OCI-LY7 (cell line): ENCODE data around the gene GLIS1. TPM values are rescaled to one million over a fixed set of nuclear protein-coding genes. Genes with fewer than 3 reads are reported as not detected.

Experiments used
- BruUV-seq: library from RNA; stranded (reverse); fragments of 400-500 nt; replicated peaks from 2 replicates; lab custom pipeline; 2021; lab: Mats Ljungman, UMichigan
- CTCF ChIA-PET: fragments of 300-600 bp; sonication (Branson Sonifier 250); formaldehyde crosslinking; loops from one replicate; lab custom pipeline; 2022; ENCODE audit warnings: antibody characterized with exemption; ENCODE audit not compliant: unreplicated experiment; lab: Charles Lee
- POLR2A ChIA-PET: fragments of 300-600 bp; sonication (Branson Sonifier 250); formaldehyde crosslinking; loops from one replicate; lab custom pipeline; 2022; ENCODE audit warnings: antibody characterized with exemption; lab: Charles Lee
- DNase-seq: peaks from one replicate; pipeline ENCODE4 v3.0.0-alpha.2; 2015; ENCODE audit warnings: low spot score
- H2AFZ ChIP-seq: fragments of 200-600 bp; sonication (generic), shearing (Covaris generic); 2 replicates; pipeline ENCODE4 v1.6.1; 2014; ENCODE audit warnings: mild to moderate bottlenecking, antibody characterized with exemption, low read length, moderate library complexity
- H3K27ac ChIP-seq: fragments of 200-600 bp; sonication (generic); 2 replicates; pipeline ENCODE4 v1.5.1; 2014; ENCODE audit warnings: mixed run types, low read depth, mild to moderate bottlenecking, moderate library complexity, low read length, inconsistent platforms; ENCODE audit not compliant: poor library complexity, severe bottlenecking
- H3K36me3 ChIP-seq: fragments of 200-600 bp; sonication (generic); 2 replicates; pipeline ENCODE4 v1.6.1; 2014; ENCODE audit warnings: mild to moderate bottlenecking, antibody characterized with exemption, low read length, moderate library complexity, mixed read lengths; ENCODE audit not compliant: insufficient read depth
- H3K4me1 ChIP-seq: fragments of 200-600 bp; sonication (generic); 2 replicates; pipeline ENCODE4 v1.5.1; 2014; ENCODE audit warnings: mild to moderate bottlenecking, low read length; ENCODE audit not compliant: insufficient read depth, poor library complexity, severe bottlenecking
- H3K4me2 ChIP-seq: fragments of 200-600 bp; sonication (generic); 2 replicates; pipeline ENCODE4 v1.6.1; 2014; ENCODE audit warnings: mild to moderate bottlenecking, low read length
- H3K4me3 ChIP-seq: fragments of 200-600 bp; sonication (generic); 2 replicates; pipeline ENCODE4 v1.5.1; 2014; ENCODE audit warnings: mild to moderate bottlenecking, low read depth, low read length; ENCODE audit not compliant: poor library complexity, severe bottlenecking
- H3K79me2 ChIP-seq: fragments of 200-600 bp; sonication (generic); 2 replicates; pipeline ENCODE4 v1.6.1; 2016; ENCODE audit warnings: low read depth, mild to moderate bottlenecking, low read length, moderate library complexity, mixed read lengths; ENCODE audit not compliant: insufficient read depth
- H3K9me2 ChIP-seq: fragments of 200-600 bp; sonication (generic); 2 replicates; pipeline ENCODE4 v1.6.1; 2016; ENCODE audit warnings: mild to moderate bottlenecking, low read length, mixed read lengths; ENCODE audit not compliant: insufficient read depth
- H3K9me3 ChIP-seq: fragments of 200-600 bp; sonication (generic); 2 replicates; pipeline ENCODE4 v1.6.1; 2014; ENCODE audit warnings: mild to moderate bottlenecking, mixed run types, low read length, mixed read lengths
- H4K20me1 ChIP-seq: fragments of 200-600 bp; sonication (generic); 2 replicates; pipeline ENCODE4 v1.6.1; 2014; ENCODE audit warnings: mild to moderate bottlenecking, antibody characterized with exemption, low read length, moderate library complexity, mixed read lengths; ENCODE audit not compliant: insufficient read depth
- EZH2phosphoT487 ChIP-seq: fragments of 200-600 bp; sonication (generic); IDR thresholded peaks from 2 replicates; pipeline ENCODE4 v1.6.1; 2018; ENCODE audit warnings: low read depth, borderline replicate concordance, mild to moderate bottlenecking, mixed run types, antibody characterized with exemption, low read length, moderate library complexity, mixed read lengths
- intact Hi-C: fragments of 100-400 bp; cut with micrococcal nuclease; formaldehyde crosslinking; loops from one replicate; pipeline ENCODE4 v1.10.0; 2022; ENCODE audit not compliant: unreplicated experiment
- total RNA-seq, 2 experiments: library from RNA; depleted of rRNA in 1 of 2; stranded (reverse); fragments of >200 nt in 1 of 2; shearing (Covaris generic) in 1 of 2; gene quantifications; 2 replicates each; pipeline ENCODE4 v1.2.3, GENCODE V29; 2014 to 2022
- TF ChIP-seq, protein P1 (sequence below): fragments of 200-600 bp; sonication (generic); conservative IDR thresholded peaks from 2 replicates; pipeline ENCODE4 v1.5.1; 2014; ENCODE audit warnings: mild to moderate bottlenecking, antibody characterized with exemption, low read length, moderate library complexity, mixed read lengths

The GLIS1 gene
- total RNA-seq, 2 experiments from 2014 or later, result not detected

GRCh38 chr1:53716150-53716549 lies 22.8 kb downstream of the GLIS1 start:
- ChIA-PET POLR2A (no interaction called here), CTCF (no interaction called here)
- H3K9me2 ChIP-seq, result no peaks in the 10 kb centered on the region
- DNase-seq, result no peak
- no peak overlapping the region for H3K27ac ChIP-seq
- no peaks in the 10 kb centered on the region for H3K9me3 ChIP-seq
- no peaks in the 10 kb centered on the region for H3K36me3 ChIP-seq
- no TSS peak for BruUV-seq
- no peaks in the 10 kb centered on the region for H3K79me2 ChIP-seq
- intact Hi-C loops, result no loop called here
- no peak overlapping the region for H3K4me3 ChIP-seq
- no peaks in the 10 kb centered on the region for H4K20me1 ChIP-seq
- no peak overlapping the region for H3K4me2 ChIP-seq
- H3K4me1 ChIP-seq, result no peaks in the 10 kb centered on the region
- TF ChIP-seq, protein P1, sequence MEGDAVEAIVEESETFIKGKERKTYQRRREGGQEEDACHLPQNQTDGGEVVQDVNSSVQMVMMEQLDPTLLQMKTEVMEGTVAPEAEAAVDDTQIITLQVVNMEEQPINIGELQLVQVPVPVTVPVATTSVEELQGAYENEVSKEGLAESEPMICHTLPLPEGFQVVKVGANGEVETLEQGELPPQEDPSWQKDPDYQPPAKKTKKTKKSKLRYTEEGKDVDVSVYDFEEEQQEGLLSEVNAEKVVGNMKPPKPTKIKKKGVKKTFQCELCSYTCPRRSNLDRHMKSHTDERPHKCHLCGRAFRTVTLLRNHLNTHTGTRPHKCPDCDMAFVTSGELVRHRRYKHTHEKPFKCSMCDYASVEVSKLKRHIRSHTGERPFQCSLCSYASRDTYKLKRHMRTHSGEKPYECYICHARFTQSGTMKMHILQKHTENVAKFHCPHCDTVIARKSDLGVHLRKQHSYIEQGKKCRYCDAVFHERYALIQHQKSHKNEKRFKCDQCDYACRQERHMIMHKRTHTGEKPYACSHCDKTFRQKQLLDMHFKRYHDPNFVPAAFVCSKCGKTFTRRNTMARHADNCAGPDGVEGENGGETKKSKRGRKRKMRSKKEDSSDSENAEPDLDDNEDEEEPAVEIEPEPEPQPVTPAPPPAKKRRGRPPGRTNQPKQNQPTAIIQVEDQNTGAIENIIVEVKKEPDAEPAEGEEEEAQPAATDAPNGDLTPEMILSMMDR, result no peak
- TF ChIP-seq EZH2phosphoT487, result no peak
- no peak overlapping the region for H2AFZ ChIP-seq

GRCh38 chr1:53715478-53715877 lies 23.5 kb downstream of the GLIS1 start:
- TF ChIP-seq, protein P1, result peak; percentile 70
- no peak for TF ChIP-seq EZH2phosphoT487
- intact Hi-C loops, result no loop called here
- H4K20me1 ChIP-seq, result no peaks in the 10 kb centered on the region
- ChIA-PET POLR2A (no interaction called here), CTCF (no interaction called here)
- no peaks in the 10 kb centered on the region for H3K9me2 ChIP-seq
- no TSS peak for BruUV-seq
- no peaks in the 10 kb centered on the region for H3K79me2 ChIP-seq
- H3K4me2 ChIP-seq, result no peak overlapping the region
- H2AFZ ChIP-seq, result no peak overlapping the region
- DNase-seq, result peak; percentile 20
- no peak overlapping the region for H3K27ac ChIP-seq
- H3K36me3 ChIP-seq, result no peaks in the 10 kb centered on the region
- H3K4me3 ChIP-seq, result no peak overlapping the region
- H3K9me3 ChIP-seq, result no peaks in the 10 kb centered on the region
- H3K4me1 ChIP-seq, result no peaks in the 10 kb centered on the region

GRCh38 chr1:53712276-53712675 lies 26.7 kb downstream of the GLIS1 start:
- CTCF ChIA-PET, result no interaction called here
- Histone ChIP-seq H3K4me2 (no peak overlapping the region), H3K36me3 (no peaks in the 10 kb centered on the region), H3K4me3 (no peak overlapping the region), H3K9me2 (no peaks in the 10 kb centered on the region), H3K79me2 (no peaks in the 10 kb centered on the region), H3K27ac (no peak overlapping the region), H3K4me1 (no peaks in the 10 kb centered on the region), H2AFZ (no peak overlapping the region), H3K9me3 (no peaks in the 10 kb centered on the region), H4K20me1 (no peaks in the 10 kb centered on the region)
- intact Hi-C loops, result no loop called here
- DNase-seq, result no peak
- TF ChIP-seq, protein P1, result no peak
- TF ChIP-seq EZH2phosphoT487, result no peak
- no TSS peak for BruUV-seq
- POLR2A ChIA-PET, result no interaction called here
